Heart right ventricle (tissue), 16 donors: Measurements from ENCODE around the gene PNMA8B. TPM values are rescaled to one million over a fixed set of nuclear protein-coding genes. Genes with fewer than 3 reads are reported as not detected.
"Not testable (repeated sequence)": the region's sequence is repeated elsewhere in the genome, so short reads cannot be mapped to it uniquely, and the experiment has no call there.

ENCODE experiments used
- ATAC-seq, 8 donors: fragments of 200-7000 bp; cut with Tn5 transposase; one replicate each; pipeline ENCODE4 v1.9.1; 2020; ENCODE audit warnings: mild to moderate bottlenecking in 8 of 8, moderate library complexity in 8 of 8, moderate number of reproducible peaks in 1 of 8
- DNase-seq, 2 donors: peaks; one replicate each; pipeline ENCODE4 v3.0.0-alpha.2; 2020
- H3K27ac ChIP-seq, 10 donors: fragments of 200-600 bp; sonication (generic) in 2 of 10; one replicate each; pipeline versions ENCODE4 v1.5.0 to v1.8.0; 2020 to 2022; ENCODE audit warnings: mild to moderate bottlenecking in 3 of 10
- H3K27me3 ChIP-seq, 7 donors: fragments of 200-600 bp; one replicate each; pipeline ENCODE4 v1.8.0; 2021 to 2022; ENCODE audit warnings: mild to moderate bottlenecking in 2 of 7
- H3K36me3 ChIP-seq, 9 donors: fragments of 200-600 bp; sonication (generic) in 1 of 9; one replicate each; pipeline versions ENCODE4 v1.5.0 to v1.8.0; 2020 to 2022; ENCODE audit warnings: mild to moderate bottlenecking in 2 of 9
- H3K4me1 ChIP-seq, 9 donors: fragments of 200-600 bp; sonication (generic) in 1 of 9; one replicate each; pipeline versions ENCODE4 v1.5.0 to v1.8.0; 2020 to 2022; ENCODE audit warnings: mild to moderate bottlenecking in 4 of 9
- H3K4me3 ChIP-seq, 10 donors: fragments of 200-600 bp; sonication (generic) in 2 of 10; one replicate each; pipeline versions ENCODE4 v1.5.0 to v1.8.0; 2020 to 2022; ENCODE audit warnings: mild to moderate bottlenecking in 7 of 10, moderate library complexity in 2 of 10
- H3K9me3 ChIP-seq, 11 donors: fragments of 200-600 bp in 10 of 11; sonication (generic) in 2 of 11; one replicate each; pipeline versions ENCODE4 v1.5.0 to v1.8.0; 2013 to 2022; ENCODE audit warnings: mild to moderate bottlenecking in 2 of 11, control low read depth in 1 of 11, moderate library complexity in 1 of 11
- CTCF ChIP-seq, 9 donors: fragments of 200-600 bp; sonication (generic) in 2 of 9; IDR thresholded peaks; one replicate each; pipeline versions ENCODE4 v1.5.0 to v1.8.0; 2021 to 2022; ENCODE audit warnings: antibody characterized with exemption in 9 of 9, mild to moderate bottlenecking in 5 of 9, moderate library complexity in 1 of 9
- WGBS, 2 donors: extraction: QIAGEN DNeasy Blood & Tissue Kit; methylation state at CpG; one replicate each; pipeline ENCODE4 v1.1.7; 2013; ENCODE audit warnings: inconsistent platforms in 1 of 2; 5-methylcytosine and 5-hydroxymethylcytosine counted together
- intact Hi-C, 10 donors: fragments of 100-400 bp; cut with DNase I; formaldehyde crosslinking; loops; one replicate each; pipeline versions ENCODE4 v1.11.1 to v1.14.2; 2022
- polyA plus RNA-seq, 2 donors: library from polyadenylated mRNA; stranded (reverse); fragments of 200-250 nt; gene quantifications; one replicate each; pipeline ENCODE4 v1.2.3, GENCODE V29; 2013
- total RNA-seq, 10 donors: library from RNA; stranded (reverse); fragmentation: NEBNext Ultra II Directional in 3 of 10; extraction: Animal tissue kit (Norgen Biotek cat#: 25700) in 3 of 10; gene quantifications; one replicate each; pipeline versions ENCODE4 v1.2.1 to v1.2.4, GENCODE V29; 2021 to 2023
- donor health status: Arrhythmogenic right ventricular cardiomyopathy.
- donor health status: ischemic (EF 13 %, LVEDD 7.1; RV severe dilation, severe dysfunction).
- donor health status: healthy with polysubstance abuse.
- donor health status: DM: no; HTN: yes; CAD: no.
- donor health status: DM: no; HTN: no; CAD: no.
- donor health status: ischemic (EF 25% LVEDD 6.9; RV normal size, moderate dysfunction).
- donor health status: ischemic (EF 25% LVEDD 5.7; RV mildly dilated, moderate dysfunction).
- donor health status: healthy.
- donor health status: DM: yes; HTN: yes; CAD: no.
- donor health status: Ischemic cardiomyopathy.
- donor health status: ischemic (EF 35%, LVEDD 5.7; RV mildly dilated, moderate dysfunction).
- donor health status: nonischemic (EF 11% LVEDD 7.7; RV severe dilation, severe dysfunction).
- donor health status: DM: yes; HTN: yes; CAD: no.
- donor health status: PGD.
- donor health status: ischemic (EF 29% LVEDD 5.4; RV normal size, mild dysfunction).
- donor health status: nonischemic (EF 23%, LVEDD 6.1; RV moderate dilation, normal function).

The PNMA8B gene
- total and polyA plus RNA-seq, 12 donors = 0.37 to 0.95 (median 0.65) TPM

- Histone ChIP-seq H3K4me1 (peaks cover 0 to 12% (median 0%) of the 10 kb centered on the region in 9 donors), H3K27ac (no peak overlapping the region), H3K36me3 (no peaks in the 10 kb centered on the region), H3K9me3 (peaks cover 0 to 2% (median 0%) of the 10 kb centered on the region in 11 donors), H3K4me3 (no peak overlapping the region), H3K27me3 (peaks cover 0 to 15% (median 0%) of the 10 kb centered on the region in 7 donors)
- TF ChIP-seq CTCF (IDR thresholded peaks at IDR 0.05) = no peak
- no peak for ATAC-seq
- no peak for DNase-seq
- intact Hi-C loops = loop anchor here in 1 of 10 donors (10.0 kb wide), 1 partner anchor 225 kb away; no protein-coding TSS in a partner anchor
- WGBS, 2 donors = 51 to 65% methylated on average over 4 of the region's 4 CpGs
These were observed 4.0 kb upstream of the PNMA8B start for GRCh38 chr19:46499692-46500091.

DNA sequence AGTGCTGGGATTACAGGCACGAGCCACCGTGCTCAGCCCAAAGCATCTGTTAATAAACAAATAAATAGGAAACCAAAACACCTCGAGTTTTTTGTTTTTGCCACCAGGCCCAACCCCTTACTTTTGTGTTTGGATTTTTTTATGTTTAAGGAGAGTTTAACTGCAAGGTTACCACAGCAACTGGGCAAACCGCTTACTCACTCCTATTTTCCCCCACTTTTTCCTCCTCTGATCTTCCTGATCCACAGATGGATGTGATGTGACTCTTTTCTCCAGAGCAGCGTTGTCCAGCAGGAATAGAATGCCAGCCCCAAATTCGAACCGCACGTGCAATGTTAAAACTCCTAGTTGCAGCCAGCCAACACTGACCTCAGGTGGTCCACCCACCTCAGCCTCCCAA is 2.1 kb upstream of the PNMA8B start:
- no peak overlapping the region for H3K27ac ChIP-seq

DNA sequence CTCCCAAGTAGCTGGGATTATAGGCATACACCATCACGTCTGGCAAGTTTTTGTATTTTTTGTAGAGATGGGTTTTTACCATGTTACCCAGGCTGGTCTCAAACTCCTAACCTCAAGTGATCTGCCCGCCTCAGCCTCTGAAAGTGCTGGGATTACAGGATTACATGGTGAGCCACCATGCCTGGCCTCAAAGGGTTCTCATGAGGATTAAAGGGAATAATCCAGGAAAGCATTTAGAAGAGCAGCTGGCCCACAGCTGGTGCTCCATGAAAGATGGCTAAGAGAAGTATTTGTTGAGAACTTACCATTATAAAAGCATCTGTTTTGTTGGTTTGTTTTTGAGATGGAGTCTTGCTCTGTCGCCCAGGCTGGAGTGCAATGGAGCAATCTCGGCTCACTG is 1.2 kb upstream of the PNMA8B start:
- not testable (repeated sequence) for DNase-seq, H3K36me3 ChIP-seq, ATAC-seq, H3K4me3 ChIP-seq, H3K9me3 ChIP-seq, H3K27ac ChIP-seq
- Histone ChIP-seq H3K27me3 (peaks cover 0 to 42% (median 25%) of the 10 kb centered on the region in 7 donors), H3K4me1 (peaks cover 5 to 38% (median 19%) of the 10 kb centered on the region in 9 donors)
- WGBS, 2 donors = 78 to 85% methylated on average over 4 of the region's 4 CpGs
- intact Hi-C loops = loop anchor here in 1 of 10 donors (10.0 kb wide), 1 partner anchor 222 kb away; no protein-coding TSS in a partner anchor

More for the DNA sequence above, 2.1 kb upstream of the PNMA8B start:
- Histone ChIP-seq H3K27me3 (peaks cover 0 to 33% (median 16%) of the 10 kb centered on the region in 7 donors), H3K4me1 (peaks cover 3 to 30% (median 14%) of the 10 kb centered on the region in 9 donors), H3K4me3 (no peak overlapping the region), H3K9me3 (no peaks in the 10 kb centered on the region), H3K36me3 (no peaks in the 10 kb centered on the region)
- 91 to 92% methylated on average over 8 of the region's 8 CpGs for WGBS, 2 donors
- ATAC-seq = no peak
- intact Hi-C loops = loop anchor here in 1 of 10 donors (10.0 kb wide), 1 partner anchor 223 kb away; no protein-coding TSS in a partner anchor
- no peak for DNase-seq
- no peak for TF ChIP-seq CTCF (IDR thresholded peaks at IDR 0.05)

- intact Hi-C loops = loop anchor here in 1 of 10 donors (10.0 kb wide), 1 partner anchor 222 kb away; no protein-coding TSS in a partner anchor
- Histone ChIP-seq H3K9me3 (no peaks in the 10 kb centered on the region), H3K27me3 (peaks cover 0 to 48% (median 31%) of the 10 kb centered on the region in 7 donors), H3K4me1 (peaks cover 5 to 40% (median 19%) of the 10 kb centered on the region in 9 donors), H3K4me3 (no peak overlapping the region), H3K27ac (no peak overlapping the region), H3K36me3 (no peaks in the 10 kb centered on the region)
- TF ChIP-seq CTCF (IDR thresholded peaks at IDR 0.05) = no peak
- WGBS, 2 donors = 79 to 80% methylated on average over 6 of the region's 6 CpGs
- DNase-seq (no peak), ATAC-seq (no peak)
These were observed 637 bp upstream of the PNMA8B start for GRCh38 chr19:46496304-46496703.
